ENCODE data around the gene EPS15.

GRCh38 chr1:51509773-51510172 is 9.3 kb downstream of the EPS15 start:
- TF ChIP-seq CTCF (IDR thresholded peaks at IDR 0.05; ENCODE audit: insufficient read depth, low read length, poor library complexity, severe bottlenecking): no peak
- TF ChIP-seq EZH2phosphoT487 (conservative IDR thresholded peaks at IDR 0.05; ENCODE audit: low read length): no peak
